NCI-H2196 (cell line): ENCODE measurements around the gene RHOA.

ENCODE experiments used
- DNase-seq: peaks from one replicate; lab custom pipeline; 2025; ENCODE audit not compliant: unreplicated experiment; lab: John Stamatoyannopoulos, UW

RHOA gene

GRCh38 chr3:49411968-49412631, at the start of gene RHOA, which contains the start of gene TCTA:
Gene RHOA, minus strand, starts transcription at chr3:49411976. Its CDS starts 36,387 bp downstream, at chr3:49375589.
Gene TCTA, plus strand, starts transcription at chr3:49412423. Its CDS starts 4 bp downstream, at chr3:49412427.
- peak; percentile 93 for DNase-seq

- no peak for DNase-seq
Measured at GRCh38 chr3:49460956-49461355, 49.2 kb upstream of the RHOA start.

GRCh38 chr3:49460188-49460890, 48.6 kb upstream of the RHOA start:
- DNase-seq: no peak

GRCh38 chr3:49456466-49456865, 44.7 kb upstream of the RHOA start:
- no peak for DNase-seq

- no peak for DNase-seq
Measured at GRCh38 chr3:49454898-49455681, 43.3 kb upstream of the RHOA start.

- DNase-seq: no peak
Measured at GRCh38 chr3:49454458-49454857, 42.7 kb upstream of the RHOA start.

GRCh38 chr3:49453621-49454020, 41.8 kb upstream of the RHOA start:
- no peak for DNase-seq

GRCh38 chr3:49445391-49445790, 33.6 kb upstream of the RHOA start:
- no peak for DNase-seq

- no peak for DNase-seq
Measured at GRCh38 chr3:49434731-49435130, 23.0 kb upstream of the RHOA start.

- DNase-seq: no peak
Measured at GRCh38 chr3:49428752-49429080, 16.9 kb upstream of the RHOA start.

GRCh38 chr3:49427586-49427985, 15.8 kb upstream of the RHOA start:
- DNase-seq: no peak

- DNase-seq: no peak
Measured at GRCh38 chr3:49424816-49425215, 13.0 kb upstream of the RHOA start.

GRCh38 chr3:49422379-49423248, 10.8 kb upstream of the RHOA start, which contains the start of gene AMT:
Gene AMT, minus strand, starts transcription at chr3:49422473. Its CDS starts 23 bp downstream, at chr3:49422450.
- no peak for DNase-seq

- no peak for DNase-seq
Measured at GRCh38 chr3:49421890-49422378, 10.2 kb upstream of the RHOA start.

- no peak for DNase-seq
Measured at GRCh38 chr3:49417516-49418120, 5.8 kb upstream of the RHOA start.

GRCh38 chr3:49416867-49417266, 5.1 kb upstream of the RHOA start:
- no peak for DNase-seq

GRCh38 chr3:49415931-49416601, 4.3 kb upstream of the RHOA start:
- DNase-seq: no peak

GRCh38 chr3:49414753-49415152, 3.0 kb upstream of the RHOA start:
- DNase-seq: no peak

- no peak for DNase-seq
Measured at GRCh38 chr3:49413338-49413734, 1.6 kb upstream of the RHOA start.
